ENCODE measurements around the gene CDK5RAP3. TPM values are rescaled to one million over a fixed set of nuclear protein-coding genes. Genes with fewer than 3 reads are reported as not detected.

Gene CDK5RAP3
- total and polyA plus RNA-seq, 2 of the 13 experiments (the other 11 are each of a cell fraction or from before 2014, with no cell fraction given) = 128 to 154 TPM

- TF ChIP-seq MAFK (conservative IDR thresholded peaks at IDR 0.05 in 1 of 2, IDR thresholded peaks at IDR 0.05 in 1 of 2; ENCODE audit: low read length in 2 of 2) = no peak
- TF ChIP-seq ATF2 (CRISPR knock-in tag; IDR thresholded peaks at IDR 0.05) = peak; percentile 86
- peak; percentile 93 for TF ChIP-seq ZNF142 (CRISPR knock-in tag; IDR thresholded peaks at IDR 0.05)
- TF ChIP-seq RCOR2 (CRISPR knock-in tag; IDR thresholded peaks at IDR 0.05) = no peak
- no peak for TF ChIP-seq ZNF576 (CRISPR knock-in tag; IDR thresholded peaks at IDR 0.05)
- TF ChIP-seq ARNTL (CRISPR knock-in tag; IDR thresholded peaks at IDR 0.05) = peak; percentile 98
- TF ChIP-seq ZNF598 (CRISPR knock-in tag; IDR thresholded peaks at IDR 0.05; ENCODE audit: borderline replicate concordance) = peak; percentile 95; the same call in 1 of the 2 replicates
- no peak for TF ChIP-seq NFIB (CRISPR knock-in tag; IDR thresholded peaks at IDR 0.05; ENCODE audit: borderline replicate concordance)
- no peak for TF ChIP-seq ZNF17 (CRISPR knock-in tag; IDR thresholded peaks at IDR 0.05)
- TF ChIP-seq ERF (CRISPR knock-in tag; IDR thresholded peaks at IDR 0.05) = peak; percentile 93
- no peak for TF ChIP-seq IKZF1 (IDR thresholded peaks at IDR 0.05)
- TF ChIP-seq ZNF75D (CRISPR knock-in tag; IDR thresholded peaks at IDR 0.05; ENCODE audit: borderline replicate concordance) = no peak
- peak; percentile 28; the same call in 1 of the 2 replicates for TF ChIP-seq NCOA2 (CRISPR knock-in tag; IDR thresholded peaks at IDR 0.05)
- TF ChIP-seq ZNF329 (CRISPR knock-in tag; IDR thresholded peaks at IDR 0.05; ENCODE audit: low read depth) = peak; percentile 81
- TF ChIP-seq FOXP4 (CRISPR knock-in tag; IDR thresholded peaks at IDR 0.05) = peak; percentile 70
- TF ChIP-seq ZBTB49 (CRISPR knock-in tag; IDR thresholded peaks at IDR 0.05; ENCODE audit: borderline replicate concordance) = peak; percentile 78; the same call in 1 of the 2 replicates
- peak; percentile 82 for TF ChIP-seq SMAD3 (CRISPR knock-in tag; IDR thresholded peaks at IDR 0.05)
Observed at GRCh38 chr17:47941246-47942095, 29.4 kb upstream of the CDK5RAP3 start, which contains the start of gene PNPO (continued).
